Inflammatory macrophage treated with lipopolysaccharide for 4 hours (primary cell): ENCODE results near the gene CHRNA3.

Experiments used
- DNase-seq: peaks from one replicate; pipeline ENCODE4 v3.0.0-alpha.2; 2020

The CHRNA3 gene

DNA sequence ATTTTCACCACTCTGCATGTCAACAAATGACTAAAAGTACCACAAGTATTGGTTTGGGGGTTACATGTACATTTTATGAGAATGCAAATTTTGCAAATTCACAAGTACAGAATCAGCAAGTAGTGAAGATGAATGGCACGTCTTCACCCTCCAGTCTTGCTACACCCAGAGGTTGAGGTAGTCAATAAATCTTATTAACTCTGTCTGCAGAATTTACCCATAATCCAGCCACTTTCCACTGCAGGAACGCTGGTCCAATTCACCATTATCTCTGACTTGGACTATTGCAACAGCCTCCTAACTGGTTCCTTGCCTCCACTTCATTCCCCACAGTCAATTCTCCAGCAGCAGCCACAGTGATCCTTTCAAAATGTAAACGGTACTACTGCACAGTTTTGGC is 70.0 kb downstream of the CHRNA3 start:
- no peak for DNase-seq

DNA sequence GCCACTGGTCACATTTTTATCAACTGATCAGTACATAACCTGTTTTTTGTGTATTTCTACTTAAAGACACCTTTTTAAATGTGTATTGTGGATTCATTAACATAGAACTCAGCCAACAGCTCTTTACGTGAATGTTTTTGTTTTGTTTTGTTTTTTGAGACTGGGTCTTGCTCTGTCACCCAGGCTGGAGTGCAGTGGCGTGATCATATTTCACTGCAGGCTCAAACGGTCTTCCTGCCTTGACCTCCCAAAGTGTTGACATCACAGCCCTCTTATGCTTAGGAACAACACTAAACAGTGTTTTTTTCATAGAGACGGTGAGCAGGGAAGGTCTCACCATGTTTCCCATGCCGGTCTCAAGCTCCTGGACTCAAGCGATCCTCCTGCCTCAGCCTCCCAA is 70.6 kb downstream of the CHRNA3 start:
- DNase-seq = no peak
